MM.1S (cell line): ENCODE measurements around the gene PRKG1.

Experiments
- CTCF ChIP-seq: fragments of 300-600 bp; sonication (generic); IDR thresholded peaks from 2 replicates; pipeline ENCODE4 v1.5.1; 2016; ENCODE audit warnings: antibody characterized with exemption, low read length, mixed read lengths
- EZH2 ChIP-seq: fragments of 300-600 bp; sonication (generic); optimal IDR thresholded peaks from 2 replicates; pipeline ENCODE3; 2017; ENCODE audit warnings: low read depth, mild to moderate bottlenecking, antibody characterized with exemption, low read length, mixed read lengths

GRCh38 chr10:51180141-51180540, 105.9 kb downstream of the PRKG1 start:
- no peak for TF ChIP-seq CTCF
- no peak for TF ChIP-seq EZH2
